Astrocyte of the cerebellum (primary cell): Measurements from ENCODE around the gene PLD1.
A peak's percentile ranks its signal among the peaks of the same experiment; 100 is the strongest.

Experiments used
- DNase-seq: peaks from one replicate; pipeline ENCODE4 v3.0.0-alpha.2; 2011; ENCODE audit warnings: low read depth
- H3K4me3 ChIP-seq: 2 replicates; pipeline ENCODE4 v1.5.1; 2011; ENCODE audit warnings: mild to moderate bottlenecking, low read depth, low read length, moderate library complexity
- in situ Hi-C: cut with HindIII; loops from 2 replicates; pipeline ENCODE4 v1.10.0; 2017; ENCODE audit warnings: low sequenced_read_pairs
- TF ChIP-seq, protein P1 (sequence below): IDR thresholded peaks from 2 replicates; pipeline ENCODE4 v1.5.1; 2012; ENCODE audit warnings: low read length, low read depth, moderate library complexity, mild to moderate bottlenecking; ENCODE audit errors: missing control alignments

The PLD1 gene

GRCh38 chr3:171760477-171760876, 49.8 kb downstream of the PLD1 start:
- in situ Hi-C loops: no loop called here
- TF ChIP-seq, protein P1, sequence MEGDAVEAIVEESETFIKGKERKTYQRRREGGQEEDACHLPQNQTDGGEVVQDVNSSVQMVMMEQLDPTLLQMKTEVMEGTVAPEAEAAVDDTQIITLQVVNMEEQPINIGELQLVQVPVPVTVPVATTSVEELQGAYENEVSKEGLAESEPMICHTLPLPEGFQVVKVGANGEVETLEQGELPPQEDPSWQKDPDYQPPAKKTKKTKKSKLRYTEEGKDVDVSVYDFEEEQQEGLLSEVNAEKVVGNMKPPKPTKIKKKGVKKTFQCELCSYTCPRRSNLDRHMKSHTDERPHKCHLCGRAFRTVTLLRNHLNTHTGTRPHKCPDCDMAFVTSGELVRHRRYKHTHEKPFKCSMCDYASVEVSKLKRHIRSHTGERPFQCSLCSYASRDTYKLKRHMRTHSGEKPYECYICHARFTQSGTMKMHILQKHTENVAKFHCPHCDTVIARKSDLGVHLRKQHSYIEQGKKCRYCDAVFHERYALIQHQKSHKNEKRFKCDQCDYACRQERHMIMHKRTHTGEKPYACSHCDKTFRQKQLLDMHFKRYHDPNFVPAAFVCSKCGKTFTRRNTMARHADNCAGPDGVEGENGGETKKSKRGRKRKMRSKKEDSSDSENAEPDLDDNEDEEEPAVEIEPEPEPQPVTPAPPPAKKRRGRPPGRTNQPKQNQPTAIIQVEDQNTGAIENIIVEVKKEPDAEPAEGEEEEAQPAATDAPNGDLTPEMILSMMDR: no peak
- no peak for DNase-seq
- H3K4me3 ChIP-seq: no peak overlapping the region

DNA sequence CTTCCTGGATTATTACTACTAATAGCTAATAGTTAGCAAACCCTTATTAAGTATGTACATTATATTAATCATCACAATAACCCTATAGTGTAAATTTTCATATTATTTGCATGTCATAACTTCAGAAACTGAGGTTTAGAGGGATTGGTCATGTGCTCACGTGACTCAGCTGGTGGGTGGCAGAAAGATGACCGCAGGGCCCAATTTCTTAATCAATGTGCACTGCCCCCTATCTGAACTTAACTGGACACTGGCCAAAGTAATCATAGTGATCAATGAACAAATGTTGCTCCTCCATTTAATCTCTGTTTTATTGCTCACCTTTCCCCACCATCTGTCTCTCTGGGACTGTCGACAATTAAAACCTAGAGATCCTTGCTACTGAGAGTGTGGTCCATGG, 52.2 kb downstream of the PLD1 start:
- in situ Hi-C loops: no loop called here
- DNase-seq: no peak
- TF ChIP-seq, protein P1: no peak
- H3K4me3 ChIP-seq: no peak overlapping the region

DNA sequence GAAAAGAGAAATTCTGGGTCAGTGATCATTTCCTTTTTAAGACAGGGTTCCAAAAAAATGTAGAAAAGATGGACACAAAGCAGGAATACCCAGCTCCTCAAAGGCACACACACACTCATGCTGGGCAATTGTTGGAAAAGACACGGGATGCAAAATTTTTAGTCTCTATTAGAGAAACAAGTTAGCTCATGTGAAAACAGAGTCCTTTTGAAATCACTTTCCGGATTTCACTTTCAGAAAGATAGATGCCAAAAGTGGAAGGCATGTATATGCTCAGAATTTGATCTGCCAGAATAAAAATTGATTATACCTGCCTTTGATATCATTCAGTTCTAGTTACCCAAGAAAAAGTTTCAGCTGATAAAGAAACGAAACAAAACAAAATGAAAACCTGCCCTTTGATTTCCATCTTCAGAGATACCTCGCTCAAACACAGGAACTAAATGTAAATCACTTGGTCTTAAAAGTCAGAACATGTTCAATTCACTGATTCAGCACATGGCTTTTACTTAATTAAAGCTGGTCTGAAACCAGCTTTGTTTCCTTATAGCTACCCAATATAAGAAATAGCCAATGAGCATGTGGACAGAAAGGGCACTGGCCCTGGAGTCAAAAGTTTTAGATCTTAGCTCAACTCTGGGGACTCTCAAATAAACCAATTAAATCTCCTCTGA, 52.8 kb downstream of the PLD1 start:
- TF ChIP-seq, protein P1: no peak
- H3K4me3 ChIP-seq: no peak overlapping the region
- in situ Hi-C loops: no loop called here
- DNase-seq: no peak

- in situ Hi-C loops: no loop called here
- no peak for DNase-seq
- TF ChIP-seq, protein P1: no peak
- no peak overlapping the region for H3K4me3 ChIP-seq
Measured at GRCh38 chr3:171755656-171756055, 54.6 kb downstream of the PLD1 start.

DNA sequence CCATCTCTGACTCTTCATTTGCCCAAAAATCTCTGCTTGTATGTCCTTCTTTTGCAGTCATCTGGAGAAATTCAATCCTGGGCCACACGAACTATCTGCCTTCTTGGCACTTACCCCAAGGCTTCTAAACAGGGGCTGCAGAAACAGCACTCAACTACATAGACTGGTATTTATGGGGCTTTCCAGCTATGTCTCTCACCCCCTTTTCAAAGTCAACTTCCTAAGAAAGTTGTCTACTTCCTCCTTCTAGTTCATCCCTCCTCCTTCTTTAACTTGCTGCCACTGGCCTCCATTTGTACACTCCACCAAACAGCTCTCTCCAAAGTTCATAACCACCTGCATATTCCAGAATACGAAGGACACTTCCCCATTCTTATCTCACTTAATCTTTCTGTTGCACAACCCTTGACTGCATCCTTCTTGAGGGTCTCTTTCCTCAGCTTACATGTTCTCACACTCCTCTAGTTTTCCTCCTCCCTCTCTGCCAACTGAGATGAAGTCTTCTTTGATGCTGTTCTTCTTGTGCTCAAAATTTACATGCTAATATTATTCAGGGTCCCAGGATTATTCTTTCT, 55.2 kb downstream of the PLD1 start:
- DNase-seq: no peak
- TF ChIP-seq, protein P1: no peak
- H3K4me3 ChIP-seq: no peak overlapping the region
- in situ Hi-C loops: no loop called here

DNA sequence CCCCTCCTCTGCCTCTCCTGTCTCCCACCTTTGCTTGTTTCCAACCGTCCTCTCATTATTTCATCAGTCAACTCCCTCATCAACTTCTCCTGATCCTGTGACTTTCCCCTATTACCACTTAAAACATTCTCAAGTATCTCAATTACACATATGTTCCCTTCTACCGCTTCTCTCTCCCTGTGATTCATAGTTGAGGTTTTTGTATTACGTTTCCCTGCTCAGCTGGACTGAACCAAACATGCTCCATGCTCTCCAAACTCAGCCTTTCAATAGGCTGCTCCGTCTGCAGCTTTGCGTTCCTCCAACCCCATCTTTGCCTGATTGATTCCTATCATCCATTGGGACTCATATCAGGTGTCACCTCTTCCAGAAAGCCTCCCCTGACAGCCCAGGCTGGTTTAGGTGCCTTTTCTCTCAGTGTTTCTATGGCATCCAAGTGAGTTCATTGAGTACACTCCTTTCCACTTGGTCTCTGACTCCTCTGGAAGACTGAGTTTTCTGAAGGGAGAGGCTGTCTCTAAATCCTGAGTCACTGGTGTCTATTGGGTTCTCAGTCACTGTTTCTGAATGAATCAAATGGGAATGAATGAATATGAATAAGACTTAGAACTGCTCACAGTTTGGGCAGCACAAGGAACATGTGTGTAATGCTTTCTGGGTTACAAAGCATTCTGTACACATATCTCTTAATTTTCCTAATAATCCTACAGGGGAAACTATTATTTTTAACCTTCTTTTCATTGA, 56.4 kb downstream of the PLD1 start:
- TF ChIP-seq, protein P1: no peak
- DNase-seq: peak; percentile 52
- in situ Hi-C loops: no loop called here
- no peak overlapping the region for H3K4me3 ChIP-seq
